OCI-M2 (cell line): ENCODE data around the gene SULT1C3.

Experiments used
- DNase-seq: peaks from one replicate; lab custom pipeline; 2025; ENCODE audit not compliant: unreplicated experiment; lab: John Stamatoyannopoulos, UW

Gene SULT1C3

GRCh38 chr2:108301558-108301957 is 61.8 kb downstream of the SULT1C3 start:
- DNase-seq = no peak

GRCh38 chr2:108304975-108305374 is 65.2 kb downstream of the SULT1C3 start:
- no peak for DNase-seq

GRCh38 chr2:108305901-108306300 is 66.1 kb downstream of the SULT1C3 start:
- no peak for DNase-seq

- DNase-seq = no peak
Measured at GRCh38 chr2:108309903-108310302, 70.1 kb downstream of the SULT1C3 start.
